ENCODE results near the gene CENPO. TPM values are rescaled to one million over a fixed set of nuclear protein-coding genes. Genes with fewer than 3 reads are reported as not detected.
"Not testable (repeated sequence)": the region's sequence is repeated elsewhere in the genome, so short reads cannot be mapped to it uniquely, and the experiment has no call there.

Gene CENPO
- total RNA-seq, 1 donor from 2014 or later: 17.5 TPM

DNA sequence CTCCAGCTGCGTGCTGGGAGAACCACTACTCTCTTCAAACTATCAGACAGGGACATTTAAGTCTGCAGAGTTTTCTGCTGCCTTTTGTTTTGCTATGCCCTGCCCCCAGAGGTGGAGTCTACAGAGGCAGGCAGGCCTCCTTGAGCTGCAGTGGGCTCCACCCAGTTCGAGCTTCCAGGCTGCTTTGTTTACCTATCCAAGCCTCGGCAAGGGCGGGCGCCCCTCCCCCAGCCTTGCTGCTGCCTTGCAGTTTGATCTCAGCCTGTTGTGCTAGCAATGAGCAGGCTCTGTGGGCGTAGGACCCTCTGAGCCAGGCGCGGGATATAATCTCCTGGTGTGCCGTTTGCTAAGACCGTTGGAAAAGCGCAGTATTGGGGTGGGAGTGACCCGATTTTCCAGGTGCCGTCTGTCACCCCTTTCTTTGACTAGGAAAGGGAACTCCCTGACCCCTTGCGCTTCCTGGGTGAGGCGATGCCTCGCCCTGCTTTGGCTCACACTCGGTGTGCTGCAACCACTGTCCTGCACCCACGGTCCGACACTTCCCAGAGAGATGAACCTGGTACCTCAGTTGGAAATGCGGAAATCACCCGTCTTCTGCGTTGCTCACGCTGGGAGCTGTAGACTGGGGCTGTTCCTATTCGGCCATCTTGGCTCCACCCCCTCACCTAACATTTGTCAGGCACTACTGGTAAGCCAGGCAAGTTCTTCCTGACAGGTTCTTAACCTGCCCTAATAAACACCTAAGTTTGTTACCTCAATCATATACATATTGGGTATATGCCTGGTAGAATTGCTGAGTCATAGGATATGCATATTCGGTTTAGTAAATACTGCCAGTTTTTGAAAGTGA is 12.8 kb downstream of the CENPO start:
- H3K4me1 Mint-ChIP-seq (ENCODE audit: low read depth, unreplicated experiment); H3K4me3 Mint-ChIP-seq (ENCODE audit: unreplicated experiment); H3K27ac Mint-ChIP-seq (ENCODE audit: unreplicated experiment); DNase-seq (ENCODE audit: low read depth); H3K27me3 Mint-ChIP-seq (ENCODE audit: low read depth, unreplicated experiment); H3K36me3 ChIP-seq (ENCODE audit: insufficient read depth, low read length); H2AFZ ChIP-seq (ENCODE audit: low read depth, low read length); H3K4me3 ChIP-seq (ENCODE audit: insufficient read depth, low read depth, low read length); H3K4me2 ChIP-seq (ENCODE audit: low read length); H3K27ac ChIP-seq (ENCODE audit: low read depth, low read length); FAIRE-seq; H3K9me3 ChIP-seq (ENCODE audit: insufficient read depth, low read depth, low read length); H3K27me3 ChIP-seq (ENCODE audit: insufficient read depth, low read length); H3K4me1 ChIP-seq (ENCODE audit: insufficient read depth, low read length); H4K20me1 ChIP-seq (ENCODE audit: insufficient read depth, low read length); H3K9ac ChIP-seq (ENCODE audit: low read length): not testable (repeated sequence)
- peaks cover 60% of the 10 kb centered on the region for H3K79me2 ChIP-seq (ENCODE audit: insufficient read depth, low read length)
- Mint-ChIP-seq H3K9me3 (ENCODE audit: unreplicated experiment) (peaks cover 13% of the 10 kb centered on the region), H3K36me3 (ENCODE audit: low read depth, unreplicated experiment) (peaks cover 27% of the 10 kb centered on the region)

DNA sequence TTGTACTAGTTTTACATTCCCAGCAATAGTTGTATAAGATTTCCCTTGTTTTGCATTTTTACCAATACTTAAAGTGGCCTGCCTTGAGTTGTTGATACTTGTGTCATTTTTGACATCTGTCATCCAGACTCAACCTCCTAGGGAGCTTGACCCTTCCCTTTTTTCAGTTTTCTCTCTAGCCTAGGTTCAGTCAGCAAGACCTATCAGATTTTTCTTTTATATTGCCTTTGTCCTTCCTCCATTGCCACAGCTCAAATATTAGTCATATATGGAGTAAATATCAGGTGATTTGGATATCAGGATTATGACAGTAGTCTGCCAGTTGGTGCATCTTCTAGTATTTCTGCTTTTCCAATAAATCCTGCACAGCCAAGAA is 13.4 kb downstream of the CENPO start:
- H3K4me3 ChIP-seq (ENCODE audit: insufficient read depth, low read depth, low read length): no peak overlapping the region
- Mint-ChIP-seq H3K36me3 (ENCODE audit: low read depth, unreplicated experiment) (peaks cover 25% of the 10 kb centered on the region), H3K4me3 (ENCODE audit: unreplicated experiment) (no peak overlapping the region)

DNA sequence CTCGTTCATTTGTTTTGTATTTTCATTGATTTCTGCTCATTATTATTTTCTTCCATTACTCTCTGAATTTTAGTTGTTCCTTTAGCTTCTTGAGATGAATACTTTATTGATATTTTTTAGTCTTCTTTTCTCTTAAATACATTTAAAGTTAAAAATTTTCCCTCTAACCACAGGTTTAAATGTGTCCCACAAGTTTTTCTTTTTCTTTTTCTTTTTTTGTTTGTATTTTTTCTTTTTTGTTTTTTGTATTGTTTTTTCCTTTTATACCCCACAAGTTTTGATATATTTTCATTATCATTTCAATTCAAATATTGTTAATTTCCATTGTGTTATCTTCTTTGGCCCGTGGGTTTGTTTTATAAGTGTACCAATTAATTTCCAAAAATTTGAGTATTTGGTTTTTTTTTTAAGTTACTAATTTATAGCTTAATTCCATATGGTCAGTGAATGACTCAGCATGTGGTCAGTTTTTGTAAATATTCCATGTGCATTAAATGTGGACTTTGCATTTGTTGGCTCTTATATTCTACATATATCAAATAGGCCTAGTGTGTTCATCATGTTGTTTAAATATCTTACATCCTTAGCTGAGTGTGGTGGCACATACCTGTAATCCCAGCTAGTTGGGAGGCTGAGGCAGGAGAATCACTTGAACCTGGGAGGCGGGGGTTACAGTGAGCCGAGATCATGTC is 16.2 kb downstream of the CENPO start:
- TF ChIP-seq, protein P1, sequence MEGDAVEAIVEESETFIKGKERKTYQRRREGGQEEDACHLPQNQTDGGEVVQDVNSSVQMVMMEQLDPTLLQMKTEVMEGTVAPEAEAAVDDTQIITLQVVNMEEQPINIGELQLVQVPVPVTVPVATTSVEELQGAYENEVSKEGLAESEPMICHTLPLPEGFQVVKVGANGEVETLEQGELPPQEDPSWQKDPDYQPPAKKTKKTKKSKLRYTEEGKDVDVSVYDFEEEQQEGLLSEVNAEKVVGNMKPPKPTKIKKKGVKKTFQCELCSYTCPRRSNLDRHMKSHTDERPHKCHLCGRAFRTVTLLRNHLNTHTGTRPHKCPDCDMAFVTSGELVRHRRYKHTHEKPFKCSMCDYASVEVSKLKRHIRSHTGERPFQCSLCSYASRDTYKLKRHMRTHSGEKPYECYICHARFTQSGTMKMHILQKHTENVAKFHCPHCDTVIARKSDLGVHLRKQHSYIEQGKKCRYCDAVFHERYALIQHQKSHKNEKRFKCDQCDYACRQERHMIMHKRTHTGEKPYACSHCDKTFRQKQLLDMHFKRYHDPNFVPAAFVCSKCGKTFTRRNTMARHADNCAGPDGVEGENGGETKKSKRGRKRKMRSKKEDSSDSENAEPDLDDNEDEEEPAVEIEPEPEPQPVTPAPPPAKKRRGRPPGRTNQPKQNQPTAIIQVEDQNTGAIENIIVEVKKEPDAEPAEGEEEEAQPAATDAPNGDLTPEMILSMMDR (IDR thresholded peaks at IDR 0.05; ENCODE audit: insufficient read depth, low read depth, low read length): no peak
- no peak for TF ChIP-seq EZH2 (IDR thresholded peaks at IDR 0.05; ENCODE audit: insufficient read depth, low read length)
- no peak for DNase-seq (ENCODE audit: low read depth)
- Mint-ChIP-seq H3K27ac (ENCODE audit: unreplicated experiment) (peak overlapping the region; percentile 75), H3K9me3 (ENCODE audit: unreplicated experiment) (peaks cover 13% of the 10 kb centered on the region), H3K27me3 (ENCODE audit: low read depth, unreplicated experiment) (no peaks in the 10 kb centered on the region), H3K36me3 (ENCODE audit: low read depth, unreplicated experiment) (peaks cover 29% of the 10 kb centered on the region), H3K4me3 (ENCODE audit: unreplicated experiment) (no peak overlapping the region), H3K4me1 (ENCODE audit: low read depth, unreplicated experiment) (no peaks in the 10 kb centered on the region)
- no peaks in the 10 kb centered on the region for H3K9me3 ChIP-seq (ENCODE audit: insufficient read depth, low read depth, low read length)
- peaks cover 5% of the 10 kb centered on the region for H4K20me1 ChIP-seq (ENCODE audit: insufficient read depth, low read length)
- peaks cover 86% of the 10 kb centered on the region for H3K79me2 ChIP-seq (ENCODE audit: insufficient read depth, low read length)
- no peak for FAIRE-seq
- no peak overlapping the region for H3K4me3 ChIP-seq (ENCODE audit: insufficient read depth, low read depth, low read length)
- peaks cover 4% of the 10 kb centered on the region for H3K36me3 ChIP-seq (ENCODE audit: insufficient read depth, low read length)
- no peak overlapping the region for H2AFZ ChIP-seq (ENCODE audit: low read depth, low read length)
- H3K4me2 ChIP-seq (ENCODE audit: low read length): no peak overlapping the region
- peaks cover 3% of the 10 kb centered on the region for H3K4me1 ChIP-seq (ENCODE audit: insufficient read depth, low read length)
- H3K27me3 ChIP-seq (ENCODE audit: insufficient read depth, low read length): no peaks in the 10 kb centered on the region
- H3K27ac ChIP-seq (ENCODE audit: low read depth, low read length): peak overlapping the region; percentile 1
- H3K9ac ChIP-seq (ENCODE audit: low read length): no peak overlapping the region

More for the DNA sequence above, 13.4 kb downstream of the CENPO start:
- DNase-seq (ENCODE audit: low read depth) (no peak), FAIRE-seq (no peak)
- Histone ChIP-seq H3K36me3 (ENCODE audit: insufficient read depth, low read length) (no peaks in the 10 kb centered on the region), H3K4me2 (ENCODE audit: low read length) (no peak overlapping the region), H3K27me3 (ENCODE audit: insufficient read depth, low read length) (no peaks in the 10 kb centered on the region), H3K4me1 (ENCODE audit: insufficient read depth, low read length) (peaks cover 3% of the 10 kb centered on the region), H2AFZ (ENCODE audit: low read depth, low read length) (no peak overlapping the region), H3K9me3 (ENCODE audit: insufficient read depth, low read depth, low read length) (no peaks in the 10 kb centered on the region), H3K9ac (ENCODE audit: low read length) (no peak overlapping the region), H4K20me1 (ENCODE audit: insufficient read depth, low read length) (no peaks in the 10 kb centered on the region), H3K27ac (ENCODE audit: low read depth, low read length) (no peak overlapping the region), H3K79me2 (ENCODE audit: insufficient read depth, low read length) (peaks cover 60% of the 10 kb centered on the region)
- TF ChIP-seq, protein P1 (IDR thresholded peaks at IDR 0.05; ENCODE audit: insufficient read depth, low read depth, low read length): no peak
- no peak for TF ChIP-seq EZH2 (IDR thresholded peaks at IDR 0.05; ENCODE audit: insufficient read depth, low read length)
- Mint-ChIP-seq H3K27ac (ENCODE audit: unreplicated experiment) (no peak overlapping the region), H3K9me3 (ENCODE audit: unreplicated experiment) (peaks cover 13% of the 10 kb centered on the region), H3K4me1 (ENCODE audit: low read depth, unreplicated experiment) (no peaks in the 10 kb centered on the region), H3K27me3 (ENCODE audit: low read depth, unreplicated experiment) (no peaks in the 10 kb centered on the region)
